Germinal center (tissue), 1 donor: ENCODE measurements around the gene LAMA4.
A peak's percentile ranks its signal among the peaks of the same experiment; 100 is the strongest.
"Not testable (repeated sequence)": the region's sequence is repeated elsewhere in the genome, so short reads cannot be mapped to it uniquely, and the experiment has no call there.

Experiments
- DNase-seq: peaks from one replicate; pipeline ENCODE4 v3.0.0; 2012; ENCODE audit warnings: mixed read lengths, low spot score

LAMA4 gene

DNA sequence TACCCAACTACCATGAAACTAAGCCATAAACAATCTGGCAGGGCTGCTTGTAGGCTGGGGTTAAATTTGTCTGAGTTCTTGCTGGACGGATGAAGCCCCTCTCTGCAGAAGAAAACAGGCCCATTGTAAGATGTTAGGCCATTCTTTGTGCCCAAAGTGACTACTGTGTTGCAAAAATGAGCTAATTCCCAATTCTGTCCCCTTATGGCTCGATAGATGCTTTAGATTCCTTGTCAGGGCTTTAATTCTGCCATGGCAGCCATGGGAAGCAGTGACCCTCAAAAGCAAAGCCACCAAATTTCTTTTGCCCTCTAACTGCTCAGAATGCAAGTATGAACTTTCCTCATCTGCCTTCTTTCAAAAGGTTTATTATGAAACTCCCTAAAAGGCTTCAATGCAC is 45.2 kb downstream of the LAMA4 start:
- no peak for DNase-seq

DNA sequence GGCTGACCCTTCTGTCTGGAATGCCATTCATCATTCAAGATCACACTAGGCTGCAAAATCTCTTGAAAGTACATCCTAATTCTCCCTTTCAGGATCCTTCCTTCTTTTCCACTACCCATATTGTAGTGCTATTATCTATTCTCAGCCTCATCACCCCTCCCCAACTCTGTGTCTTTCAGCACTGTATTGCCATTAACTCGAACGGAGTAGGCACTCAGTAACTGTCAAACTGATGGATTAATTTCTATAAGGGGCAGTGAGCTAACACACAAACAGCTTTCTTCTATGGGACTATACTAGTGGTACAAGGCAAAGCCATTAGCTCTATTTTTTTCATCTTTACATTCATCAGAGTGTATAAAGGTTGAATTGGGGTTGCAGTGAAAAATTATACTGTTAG is 46.6 kb downstream of the LAMA4 start:
- no peak for DNase-seq

GRCh38 chr6:112207131-112207530 is 47.2 kb downstream of the LAMA4 start:
- no peak for DNase-seq

DNA sequence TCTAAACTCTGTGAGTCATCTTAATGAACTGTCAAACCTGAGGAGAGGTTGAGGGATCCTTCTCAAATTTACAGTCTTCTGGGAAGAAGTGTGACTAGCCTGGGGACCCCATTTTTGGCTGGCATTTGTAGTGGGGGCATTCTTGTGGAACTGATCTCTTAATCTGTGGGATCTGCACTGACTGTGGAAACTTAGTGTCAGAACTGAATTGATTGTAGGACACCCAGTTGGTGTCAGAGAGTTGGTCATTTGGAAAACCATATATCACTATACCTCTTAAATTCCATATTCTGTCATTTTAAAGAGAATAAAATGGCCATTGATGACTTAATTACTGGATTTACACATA is 48.3 kb downstream of the LAMA4 start:
- DNase-seq = no peak

- DNase-seq = no peak
Measured at GRCh38 chr6:112205427-112206109, 48.8 kb downstream of the LAMA4 start.

- no peak for DNase-seq
Measured at GRCh38 chr6:112204350-112204706, 50.0 kb downstream of the LAMA4 start.

GRCh38 chr6:112203577-112204349 is 50.6 kb downstream of the LAMA4 start:
- DNase-seq = no peak

- peak; percentile 2 for DNase-seq
Measured at GRCh38 chr6:112202639-112203341, 51.6 kb downstream of the LAMA4 start.

GRCh38 chr6:112200185-112200914 is 54.0 kb downstream of the LAMA4 start:
- not testable (repeated sequence) for DNase-seq

GRCh38 chr6:112199001-112199403 is 55.4 kb downstream of the LAMA4 start:
- DNase-seq = no peak

DNA sequence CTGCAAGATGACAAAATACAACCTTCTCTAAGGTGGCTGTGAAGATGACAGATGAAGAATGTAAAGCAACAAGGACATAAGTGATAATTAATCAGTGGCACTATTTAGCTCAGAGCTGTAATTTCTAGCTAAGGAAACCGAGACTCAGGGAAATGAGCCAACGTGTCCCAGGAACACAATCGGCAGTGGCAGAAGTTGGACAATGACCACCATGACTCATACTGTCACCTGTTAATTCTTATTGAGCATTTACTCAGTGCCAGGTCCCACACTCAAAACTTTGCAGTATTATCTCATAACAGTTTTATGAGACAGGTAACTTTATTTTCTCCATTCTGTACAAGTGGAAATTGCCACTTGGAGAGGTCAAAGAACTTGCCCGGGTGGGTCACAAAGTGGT is 55.8 kb downstream of the LAMA4 start:
- no peak for DNase-seq

GRCh38 chr6:112197636-112198035 is 56.7 kb downstream of the LAMA4 start:
- DNase-seq = no peak

GRCh38 chr6:112196306-112196705 is 58.1 kb downstream of the LAMA4 start:
- DNase-seq = no peak

DNA sequence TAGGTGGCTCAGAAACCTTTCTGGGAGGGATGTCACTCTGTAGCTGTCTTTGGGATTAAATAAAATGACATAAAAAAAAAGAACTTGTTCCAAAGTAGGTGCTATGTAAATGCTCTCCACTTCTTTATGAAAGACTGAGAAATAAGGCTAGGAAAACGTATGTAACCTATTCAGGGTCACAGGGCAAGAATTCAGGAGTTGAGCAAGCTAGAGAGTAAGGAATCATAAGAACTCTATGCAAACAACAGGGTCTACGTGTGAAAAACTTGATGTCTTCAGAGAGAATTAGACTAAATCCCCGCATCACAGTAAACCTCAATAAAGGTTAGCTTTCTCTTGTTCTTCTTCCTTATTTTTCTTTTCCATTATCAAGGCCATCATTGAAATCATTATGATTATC is 59.2 kb downstream of the LAMA4 start:
- DNase-seq = no peak

DNA sequence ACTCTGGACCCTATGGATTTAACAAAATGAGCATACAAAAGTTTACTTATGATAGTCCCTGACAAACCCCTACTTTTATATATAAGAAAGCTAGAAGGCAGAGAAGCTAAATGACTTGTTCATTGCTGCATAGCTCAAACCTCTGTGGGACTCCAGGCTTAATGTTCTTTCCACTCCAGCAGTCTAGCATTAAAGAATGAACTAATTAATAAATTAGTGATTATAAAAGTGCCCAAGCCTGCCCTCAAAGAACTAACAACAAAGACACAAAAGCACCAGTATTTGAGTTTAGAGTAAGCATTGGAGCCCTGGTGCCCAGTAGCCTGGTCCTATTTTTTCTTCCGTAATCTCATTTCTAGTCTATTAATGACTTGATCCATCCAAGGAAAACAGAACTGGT is 59.9 kb downstream of the LAMA4 start:
- no peak for DNase-seq

DNA sequence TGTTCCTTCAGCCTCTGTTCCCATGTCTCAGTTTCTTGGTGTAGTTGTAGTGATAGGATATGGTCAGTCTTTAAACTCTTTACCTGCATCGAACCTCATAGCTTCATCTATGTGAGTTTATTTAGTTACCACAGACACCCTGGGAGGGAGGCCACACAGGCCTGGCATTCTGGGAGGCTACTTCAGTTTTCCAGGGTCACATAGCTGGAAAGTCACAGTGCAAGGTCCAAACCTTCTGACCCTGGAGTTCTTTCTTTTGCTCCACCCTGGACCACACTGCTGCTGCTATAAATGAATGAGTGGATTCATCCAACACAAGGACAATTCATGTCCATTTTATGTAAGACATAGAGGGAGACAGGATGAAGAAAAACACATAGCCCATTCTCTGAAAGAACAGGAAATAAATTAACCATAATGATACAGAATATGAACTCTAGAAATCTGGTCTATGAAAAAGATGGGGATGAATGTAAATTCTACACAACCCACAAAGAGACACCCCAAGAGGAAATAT is 60.8 kb downstream of the LAMA4 start:
- no peak for DNase-seq

GRCh38 chr6:112193117-112193516 is 61.2 kb downstream of the LAMA4 start:
- DNase-seq = no peak

GRCh38 chr6:112191509-112192020 is 62.8 kb downstream of the LAMA4 start:
- no peak for DNase-seq

DNA sequence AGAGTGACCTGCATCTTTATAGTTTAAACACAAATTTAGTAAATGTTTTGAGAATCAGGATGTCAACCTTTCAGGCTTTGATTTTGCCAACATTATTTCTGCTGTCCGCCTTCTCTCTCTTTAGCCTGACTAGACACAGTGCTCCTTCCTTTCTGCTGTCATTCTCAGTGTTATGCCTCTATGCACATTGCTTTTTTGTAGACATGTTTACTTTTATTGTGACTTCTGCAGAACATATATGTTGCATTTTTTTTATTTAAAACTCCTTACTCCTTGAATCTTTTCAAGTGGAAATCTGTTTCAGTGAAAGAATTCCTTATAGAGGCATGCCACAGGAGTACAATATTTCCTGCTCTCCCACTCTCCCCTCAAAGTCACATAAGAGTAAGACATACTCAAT is 64.2 kb downstream of the LAMA4 start:
- no peak for DNase-seq

DNA sequence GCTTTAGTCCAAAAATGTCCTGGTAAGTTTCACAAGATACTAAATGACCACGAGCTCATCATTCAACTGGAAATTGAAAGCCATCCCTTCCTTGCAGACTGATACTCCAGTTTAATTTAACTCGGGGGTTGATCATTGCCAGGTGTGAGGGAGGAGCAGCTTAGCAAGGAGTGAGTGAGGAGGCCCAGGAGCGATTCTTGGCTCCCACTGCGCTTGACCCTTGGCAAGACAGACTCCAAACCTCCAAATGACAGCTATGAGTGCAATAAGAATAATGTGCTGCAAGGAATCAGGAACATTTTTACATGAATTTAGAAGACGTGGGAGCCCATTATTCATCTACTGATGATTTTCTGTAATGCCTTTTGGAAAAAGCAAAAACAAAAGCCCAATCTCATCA is 64.9 kb downstream of the LAMA4 start:
- no peak for DNase-seq

DNA sequence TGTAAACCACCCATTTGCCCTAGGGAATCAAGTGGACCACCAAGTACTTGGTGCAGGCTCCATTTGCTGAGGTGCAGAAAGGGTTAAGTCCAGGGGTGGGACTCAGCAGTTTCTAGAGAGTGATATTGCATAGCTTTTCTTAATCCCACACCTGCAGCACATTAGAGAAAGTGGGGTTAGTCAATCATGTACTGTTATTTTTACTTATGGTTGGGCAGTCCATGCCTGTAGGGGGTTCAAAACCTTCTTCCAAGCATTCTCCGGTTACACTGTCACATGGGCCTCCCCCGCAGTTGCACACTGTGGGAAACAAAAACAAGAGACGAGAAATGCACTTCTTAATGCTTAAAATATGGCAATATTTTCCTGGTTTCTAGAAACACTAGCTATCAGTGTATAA is 65.5 kb downstream of the LAMA4 start:
- DNase-seq = no peak

- DNase-seq = no peak
Measured at GRCh38 chr6:112187736-112188135, 66.6 kb downstream of the LAMA4 start.
